Spinal cord (tissue), 10 donors: ENCODE results near the gene EAF1. TPM values are rescaled to one million over a fixed set of nuclear protein-coding genes. Genes with fewer than 3 reads are reported as not detected.
"Not testable (repeated sequence)": the region's sequence is repeated elsewhere in the genome, so short reads cannot be mapped to it uniquely, and the experiment has no call there.

Source experiments
- DNase-seq, 6 donors: peaks; one replicate each; pipeline versions ENCODE4 v3.0.0 to v3.0.0-alpha.2; 2013 to 2015; ENCODE audit warnings: low spot score in 6 of 6, low read depth in 4 of 6
- H3K27ac ChIP-seq: one replicate; pipeline ENCODE4 v1.5.1; 2013; ENCODE audit warnings: low read depth, low read length, control low read depth
- H3K27me3 ChIP-seq: one replicate; pipeline ENCODE4 v1.6.1; 2013; ENCODE audit warnings: low read length; ENCODE audit not compliant: control insufficient read depth, insufficient read depth
- H3K36me3 ChIP-seq: one replicate; pipeline ENCODE4 v1.6.1; 2013; ENCODE audit warnings: low read length; ENCODE audit not compliant: control insufficient read depth, insufficient read depth
- H3K4me1 ChIP-seq: one replicate; pipeline ENCODE4 v1.6.1; 2013; ENCODE audit warnings: low read length; ENCODE audit not compliant: control insufficient read depth, insufficient read depth
- H3K4me3 ChIP-seq: one replicate; pipeline ENCODE4 v1.5.1; 2013; ENCODE audit warnings: low read depth, low read length, control low read depth
- H3K9me3 ChIP-seq: one replicate; pipeline ENCODE4 v1.6.1; 2013; ENCODE audit warnings: low read length; ENCODE audit not compliant: control insufficient read depth, insufficient read depth
- whole genome bisulfite sequencing: methylation state at CpG from one replicate; pipeline ENCODE4 v1.1.5; 2013; ENCODE audit warnings: missing lambda C conversion rate; ENCODE audit not compliant: insufficient coverage; 5-methylcytosine and 5-hydroxymethylcytosine counted together
- polyA plus RNA-seq, 2 donors: library from polyadenylated mRNA; unstranded; fragments of 120-200 nt; gene quantifications; one replicate each; pipeline ENCODE4 v1.2.1, GENCODE V29; 2013; ENCODE audit not compliant: insufficient read length in 2 of 2
- total RNA-seq, 2 donors: library from RNA; depleted of rRNA in 1 of 2; stranded (reverse); fragments of 120-200 nt in 1 of 2; fragments of >200 nt in 1 of 2; gene quantifications; one replicate each; pipeline versions ENCODE4 v1.2.3 to v1.2.4, GENCODE V29; 2013 to 2014
- donor health status: healthy.

Gene EAF1
- total and polyA plus RNA-seq, 4 donors, result 21.6 to 27.0 (median 22.1) TPM

GRCh38 chr3:15403965-15404364, 23.4 kb upstream of the EAF1 start:
- Histone ChIP-seq H3K4me1 (peaks cover 3% of the 10 kb centered on the region), H3K9me3 (no peaks in the 10 kb centered on the region), H3K4me3 (no peak overlapping the region), H3K36me3 (peaks cover 7% of the 10 kb centered on the region), H3K27ac (no peak overlapping the region), H3K27me3 (no peaks in the 10 kb centered on the region)
- WGBS, result 100% methylated on average over 3 of the region's 3 CpGs
- DNase-seq, result no peak

GRCh38 chr3:15404767-15405166, 22.6 kb upstream of the EAF1 start:
- Histone ChIP-seq H3K36me3 (peaks cover 11% of the 10 kb centered on the region), H3K4me3 (no peak overlapping the region), H3K9me3 (no peaks in the 10 kb centered on the region), H3K4me1 (peaks cover 3% of the 10 kb centered on the region), H3K27ac (no peak overlapping the region), H3K27me3 (no peaks in the 10 kb centered on the region)
- no peak for DNase-seq
- WGBS, result no CpG with 5 or more reads among the region's 1 CpG

GRCh38 chr3:15405448-15406050, 21.8 kb upstream of the EAF1 start:
- WGBS, result no CpG with 5 or more reads among the region's 3 CpGs
- peak in 4 of 6 donors; percentile 44 to 88 (median 62) for DNase-seq
- H3K27ac ChIP-seq, result no peak overlapping the region
- peaks cover 3% of the 10 kb centered on the region for H3K4me1 ChIP-seq
- no peaks in the 10 kb centered on the region for H3K27me3 ChIP-seq
- H3K36me3 ChIP-seq, result peaks cover 17% of the 10 kb centered on the region
- no peaks in the 10 kb centered on the region for H3K9me3 ChIP-seq
- no peak overlapping the region for H3K4me3 ChIP-seq

- H3K9me3 ChIP-seq, result no peaks in the 10 kb centered on the region
- no peaks in the 10 kb centered on the region for H3K27me3 ChIP-seq
- H3K4me3 ChIP-seq, result no peak overlapping the region
- no peak overlapping the region for H3K27ac ChIP-seq
- H3K4me1 ChIP-seq, result no peaks in the 10 kb centered on the region
- 86% methylated on average over 1 of the region's 3 CpGs for WGBS
- DNase-seq, result no peak
- peaks cover 41% of the 10 kb centered on the region for H3K36me3 ChIP-seq
Measured at GRCh38 chr3:15409239-15409638, 18.2 kb upstream of the EAF1 start.

- Histone ChIP-seq H3K9me3 (no peaks in the 10 kb centered on the region), H3K4me3 (no peak overlapping the region), H3K27ac (no peak overlapping the region), H3K4me1 (no peaks in the 10 kb centered on the region), H3K36me3 (peaks cover 47% of the 10 kb centered on the region), H3K27me3 (no peaks in the 10 kb centered on the region)
- 100% methylated on average over 1 of the region's 2 CpGs for WGBS
- DNase-seq, result no peak
Measured at GRCh38 chr3:15409774-15410173, 17.6 kb upstream of the EAF1 start.

GRCh38 chr3:15410966-15411365, 16.4 kb upstream of the EAF1 start:
- DNase-seq, H3K27me3 ChIP-seq, H3K9me3 ChIP-seq, H3K27ac ChIP-seq, H3K4me1 ChIP-seq, H3K4me3 ChIP-seq: not testable (repeated sequence)
- WGBS, result 82% methylated on average over 2 of the region's 7 CpGs
- peaks cover 54% of the 10 kb centered on the region for H3K36me3 ChIP-seq

- no peaks in the 10 kb centered on the region for H3K27me3 ChIP-seq
- H3K9me3 ChIP-seq, result no peaks in the 10 kb centered on the region
- no CpG with 5 or more reads among the region's 4 CpGs for WGBS
- peaks cover 2% of the 10 kb centered on the region for H3K4me1 ChIP-seq
- H3K27ac ChIP-seq, result no peak overlapping the region
- DNase-seq, result no peak
- H3K36me3 ChIP-seq, result peaks cover 31% of the 10 kb centered on the region
- no peak overlapping the region for H3K4me3 ChIP-seq
Measured at GRCh38 chr3:15420871-15421270, 6.5 kb upstream of the EAF1 start.

GRCh38 chr3:15426579-15427118, 749 bp upstream of the EAF1 start:
- Histone ChIP-seq H3K36me3 (peaks cover 30% of the 10 kb centered on the region), H3K27me3 (no peaks in the 10 kb centered on the region), H3K4me3 (peak overlapping the region; percentile 95), H3K4me1 (peaks cover 3% of the 10 kb centered on the region), H3K9me3 (no peaks in the 10 kb centered on the region), H3K27ac (no peak overlapping the region)
- 30% methylated on average over 11 of the region's 16 CpGs for WGBS
- no peak for DNase-seq

GRCh38 chr3:15427981-15428380, 583 bp downstream of the EAF1 start:
- peak in 1 of 6 donors; percentile 15 for DNase-seq
- Histone ChIP-seq H3K9me3 (no peaks in the 10 kb centered on the region), H3K36me3 (peaks cover 21% of the 10 kb centered on the region), H3K27ac (no peak overlapping the region), H3K4me3 (peak overlapping the region; percentile 95), H3K4me1 (peaks cover 3% of the 10 kb centered on the region), H3K27me3 (no peaks in the 10 kb centered on the region)
- WGBS, result 0% methylated on average over 9 of the region's 11 CpGs

GRCh38 chr3:15428539-15428938, 1.1 kb downstream of the EAF1 start:
- Histone ChIP-seq H3K4me3 (peak overlapping the region; percentile 95), H3K4me1 (peaks cover 3% of the 10 kb centered on the region), H3K27ac (no peak overlapping the region), H3K27me3 (no peaks in the 10 kb centered on the region), H3K9me3 (no peaks in the 10 kb centered on the region), H3K36me3 (peaks cover 16% of the 10 kb centered on the region)
- WGBS, result 38% methylated on average over 6 of the region's 9 CpGs
- no peak for DNase-seq
